ENCODE measurements around the gene USP20.

The USP20 gene

DNA sequence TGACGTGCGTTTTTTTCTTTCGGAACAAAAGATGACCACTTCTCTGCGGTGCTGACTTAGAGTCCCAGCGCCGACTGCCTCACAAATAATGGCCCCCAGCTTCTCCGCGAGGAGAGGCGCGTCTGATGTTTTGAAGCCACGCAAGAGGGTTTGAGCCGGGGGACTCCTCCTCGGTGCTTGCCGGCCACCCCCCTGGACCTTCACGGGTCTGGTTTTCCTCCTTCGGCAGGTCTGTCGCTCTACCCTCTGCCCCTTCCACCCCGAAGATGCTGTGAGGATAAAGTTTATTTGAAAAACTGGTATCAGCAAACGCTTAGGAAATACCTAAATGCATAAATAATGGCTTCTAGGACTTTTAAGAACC lies 584 bp downstream of the USP20 start:
- Histone ChIP-seq H3K36me3 (ENCODE audit: low read length) (peaks cover 9% of the 10 kb centered on the region; the same call in 1 of the 2 replicates), H3K4me2 (ENCODE audit: low read depth, low read length, poor library complexity, severe bottlenecking) (peak overlapping the region; percentile 95), H3K4me3 (ENCODE audit: insufficient read depth, low read length, poor library complexity, severe bottlenecking) (peak overlapping the region; percentile 86), H4K20me1 (ENCODE audit: low read depth, low read length) (no peaks in the 10 kb centered on the region), H3F3A (ENCODE audit: insufficient read depth) (no peaks in the 10 kb centered on the region), H3K9me3 (ENCODE audit: insufficient read depth, low read length) (no peaks in the 10 kb centered on the region), H2AFZ (ENCODE audit: low read depth, low read length, severe bottlenecking) (peak overlapping the region; percentile 30), H3K9me2 (replicated peaks; ENCODE audit: insufficient read depth, low read length) (no peaks in the 10 kb centered on the region), H3K9ac (ENCODE audit: low read length) (peak overlapping the region; percentile 75), H3K79me2 (ENCODE audit: insufficient read depth, low read length) (peaks cover 18% of the 10 kb centered on the region), H3K27me3 (ENCODE audit: low read length) (no peaks in the 10 kb centered on the region), H3K27ac (ENCODE audit: low read depth, low read length) (no peak overlapping the region)
- no peak for TF ChIP-seq EZH2phosphoT487 (conservative IDR thresholded peaks at IDR 0.05; ENCODE audit: low read length)
- TF ChIP-seq, protein P1, sequence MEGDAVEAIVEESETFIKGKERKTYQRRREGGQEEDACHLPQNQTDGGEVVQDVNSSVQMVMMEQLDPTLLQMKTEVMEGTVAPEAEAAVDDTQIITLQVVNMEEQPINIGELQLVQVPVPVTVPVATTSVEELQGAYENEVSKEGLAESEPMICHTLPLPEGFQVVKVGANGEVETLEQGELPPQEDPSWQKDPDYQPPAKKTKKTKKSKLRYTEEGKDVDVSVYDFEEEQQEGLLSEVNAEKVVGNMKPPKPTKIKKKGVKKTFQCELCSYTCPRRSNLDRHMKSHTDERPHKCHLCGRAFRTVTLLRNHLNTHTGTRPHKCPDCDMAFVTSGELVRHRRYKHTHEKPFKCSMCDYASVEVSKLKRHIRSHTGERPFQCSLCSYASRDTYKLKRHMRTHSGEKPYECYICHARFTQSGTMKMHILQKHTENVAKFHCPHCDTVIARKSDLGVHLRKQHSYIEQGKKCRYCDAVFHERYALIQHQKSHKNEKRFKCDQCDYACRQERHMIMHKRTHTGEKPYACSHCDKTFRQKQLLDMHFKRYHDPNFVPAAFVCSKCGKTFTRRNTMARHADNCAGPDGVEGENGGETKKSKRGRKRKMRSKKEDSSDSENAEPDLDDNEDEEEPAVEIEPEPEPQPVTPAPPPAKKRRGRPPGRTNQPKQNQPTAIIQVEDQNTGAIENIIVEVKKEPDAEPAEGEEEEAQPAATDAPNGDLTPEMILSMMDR (IDR thresholded peaks at IDR 0.05; ENCODE audit: insufficient read depth, low read length, poor library complexity, severe bottlenecking), result no peak

DNA sequence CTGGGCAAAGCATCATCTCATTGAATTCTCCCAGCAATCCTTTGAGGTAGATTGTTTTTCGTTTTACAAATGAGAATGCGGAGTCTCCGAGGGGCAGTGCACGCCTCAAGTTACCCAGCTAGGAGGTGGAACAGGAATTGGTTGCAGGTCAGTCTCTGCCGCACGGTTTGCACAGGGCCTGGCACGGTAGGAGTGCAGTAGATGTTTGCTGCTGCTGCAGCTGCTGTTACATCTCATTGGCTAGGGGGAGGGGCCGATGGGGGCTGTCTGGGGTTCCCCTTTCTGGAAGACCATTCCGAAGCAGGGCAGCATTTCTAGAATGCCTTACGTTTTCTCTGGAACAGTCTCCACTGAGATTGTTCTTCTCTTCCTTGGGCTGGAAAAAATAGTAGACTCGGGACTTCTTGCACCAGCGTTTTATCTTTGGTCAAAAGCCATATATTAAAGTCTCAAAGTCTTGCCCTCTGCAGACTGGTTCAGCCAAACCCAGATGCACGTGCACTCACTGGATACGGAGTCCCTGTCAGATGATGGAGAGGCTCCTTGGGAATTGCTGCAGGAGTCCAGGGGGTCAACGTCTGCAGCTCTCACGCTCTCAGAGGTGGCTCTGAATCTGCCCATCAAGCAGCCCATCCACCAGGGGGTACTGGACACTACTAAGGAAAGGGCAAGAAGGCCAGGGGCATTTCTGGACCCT lies 1.2 kb downstream of the USP20 start:
- H3K9me2 ChIP-seq (replicated peaks; ENCODE audit: insufficient read depth, low read length), result no peaks in the 10 kb centered on the region
- H3K36me3 ChIP-seq (ENCODE audit: low read length), result peaks cover 5% of the 10 kb centered on the region; the same call in 1 of the 2 replicates
- H2AFZ ChIP-seq (ENCODE audit: low read depth, low read length, severe bottlenecking), result peak overlapping the region; percentile 30
- H3K27ac ChIP-seq (ENCODE audit: low read depth, low read length), result no peak overlapping the region
- no peaks in the 10 kb centered on the region for H3F3A ChIP-seq (ENCODE audit: insufficient read depth)
- H3K9me3 ChIP-seq (ENCODE audit: insufficient read depth, low read length), result no peaks in the 10 kb centered on the region
- H3K4me2 ChIP-seq (ENCODE audit: low read depth, low read length, poor library complexity, severe bottlenecking), result peak overlapping the region; percentile 95
- H3K4me3 ChIP-seq (ENCODE audit: insufficient read depth, low read length, poor library complexity, severe bottlenecking), result peak overlapping the region; percentile 86
- H3K27me3 ChIP-seq (ENCODE audit: low read length), result no peaks in the 10 kb centered on the region
- TF ChIP-seq, protein P1 (IDR thresholded peaks at IDR 0.05; ENCODE audit: insufficient read depth, low read length, poor library complexity, severe bottlenecking), result no peak
- no peak for TF ChIP-seq EZH2phosphoT487 (conservative IDR thresholded peaks at IDR 0.05; ENCODE audit: low read length)
- peak overlapping the region; percentile 75 for H3K9ac ChIP-seq (ENCODE audit: low read length)
- no peaks in the 10 kb centered on the region for H4K20me1 ChIP-seq (ENCODE audit: low read depth, low read length)
- H3K79me2 ChIP-seq (ENCODE audit: insufficient read depth, low read length), result peaks cover 18% of the 10 kb centered on the region

- H3K4me2 ChIP-seq (ENCODE audit: low read depth, low read length, poor library complexity, severe bottlenecking), result no peak overlapping the region
- no peak overlapping the region for H2AFZ ChIP-seq (ENCODE audit: low read depth, low read length, severe bottlenecking)
- no peak overlapping the region for H3K4me3 ChIP-seq (ENCODE audit: insufficient read depth, low read length, poor library complexity, severe bottlenecking)
- H3K27ac ChIP-seq (ENCODE audit: low read depth, low read length), result no peak overlapping the region
- no peaks in the 10 kb centered on the region for H3F3A ChIP-seq (ENCODE audit: insufficient read depth)
- peaks cover 11% of the 10 kb centered on the region for H3K79me2 ChIP-seq (ENCODE audit: insufficient read depth, low read length)
- H3K9ac ChIP-seq (ENCODE audit: low read length), result no peak overlapping the region
- no peaks in the 10 kb centered on the region for H3K9me3 ChIP-seq (ENCODE audit: insufficient read depth, low read length)
- no peaks in the 10 kb centered on the region for H4K20me1 ChIP-seq (ENCODE audit: low read depth, low read length)
- H3K9me2 ChIP-seq (replicated peaks; ENCODE audit: insufficient read depth, low read length), result no peaks in the 10 kb centered on the region
- no peak for TF ChIP-seq EZH2phosphoT487 (conservative IDR thresholded peaks at IDR 0.05; ENCODE audit: low read length)
- TF ChIP-seq, protein P1 (IDR thresholded peaks at IDR 0.05; ENCODE audit: insufficient read depth, low read length, poor library complexity, severe bottlenecking), result no peak
- no peaks in the 10 kb centered on the region for H3K36me3 ChIP-seq (ENCODE audit: low read length)
- H3K27me3 ChIP-seq (ENCODE audit: low read length), result no peaks in the 10 kb centered on the region
Observed at GRCh38 chr9:129838707-129839259, 3.5 kb downstream of the USP20 start.

Data from SU-DHL-6 (cell line).